Esophagus squamous epithelium (tissue), 5 donors: ENCODE measurements around the gene TXNDC17. TPM values are rescaled to one million over a fixed set of nuclear protein-coding genes. Genes with fewer than 3 reads are reported as not detected.

Source experiments
- DNase-seq: peaks from one replicate; lab custom pipeline; 2025; lab: John Stamatoyannopoulos, UW
- H3K27ac ChIP-seq, 4 donors: fragments of 200-600 bp; sonication (generic); one replicate each; pipeline ENCODE4 v1.5.1; 2016 to 2019; ENCODE audit warnings: mild to moderate bottlenecking in 1 of 4
- H3K27me3 ChIP-seq, 4 donors: fragments of 200-600 bp; sonication (generic); 1 replicate in 3 of 4; 2 replicates in 1 of 4; pipeline versions ENCODE4 v1.5.1 to v1.6.0; 2017 to 2021; ENCODE audit warnings: antibody characterized with exemption in 1 of 4
- H3K36me3 ChIP-seq, 3 donors: fragments of 200-600 bp; sonication (generic); one replicate each; pipeline ENCODE4 v1.5.1; 2016 to 2019
- H3K4me1 ChIP-seq, 3 donors: fragments of 200-600 bp; sonication (generic); one replicate each; pipeline ENCODE4 v1.5.1; 2017 to 2019
- H3K4me3 ChIP-seq, 4 donors: fragments of 200-600 bp; sonication (generic); 1 replicate in 3 of 4; 2 replicates in 1 of 4; pipeline ENCODE4 v1.5.1; 2016 to 2019; ENCODE audit warnings: mild to moderate bottlenecking in 2 of 4, moderate library complexity in 1 of 4
- H3K9me3 ChIP-seq, 3 donors: fragments of 200-600 bp; sonication (generic); one replicate each; pipeline ENCODE4 v1.5.1; 2016 to 2019
- CTCF ChIP-seq, 6 experiments: fragments of 450-650 bp in 4 of 6; fragments of 200-600 bp in 2 of 6; sonication (generic) in 2 of 6; IDR thresholded peaks; one replicate each; pipeline ENCODE4 v1.5.1; 2016 to 2019; ENCODE audit warnings: antibody characterized with exemption in 6 of 6, mild to moderate bottlenecking in 4 of 6, moderate library complexity in 4 of 6
- POLR2A ChIP-seq, 4 donors: fragments of 450-650 bp; IDR thresholded peaks; one replicate each; pipeline ENCODE4 v1.6.1; 2017; ENCODE audit warnings: antibody characterized with exemption in 4 of 4, mild to moderate bottlenecking in 4 of 4, moderate library complexity in 3 of 4
- WGBS, 2 donors: methylation state at CpG; one replicate each; pipeline ENCODE4 v1.1.5; 2018; 5-methylcytosine and 5-hydroxymethylcytosine counted together
- intact Hi-C: fragments of 100-400 bp; cut with DNase I; formaldehyde crosslinking; loops from one replicate; pipeline ENCODE4 v1.15.0; 2022
- total RNA-seq, 4 donors: library from RNA; depleted of rRNA; stranded (reverse); fragments of >200 nt; gene quantifications; one replicate each; pipeline ENCODE4 v1.1.0, GENCODE V29; 2016
- donor health status: DM: yes; HTN: yes; CAD: no.

TXNDC17 gene
- total RNA-seq, 4 donors from 2014 or later: 446 to 796 (median 696) TPM

- Histone ChIP-seq H3K27ac (peak overlapping the region; percentile 73 to 90 (median 80)), H3K9me3 (no peaks in the 10 kb centered on the region), H3K4me1 (peaks cover 11 to 62% (median 14%) of the 10 kb centered on the region in 3 donors), H3K4me3 (peak overlapping the region in 1 of 4 donors; percentile 16), H3K36me3 (no peaks in the 10 kb centered on the region), H3K27me3 (no peaks in the 10 kb centered on the region)
- WGBS, 2 donors: 35 to 38% methylated on average over 8 to 9 of the region's 10 CpGs
- intact Hi-C loops: loop anchor here (10.0 kb wide), 2 partner anchors 175 to 335 kb away; no protein-coding TSS in a partner anchor
- TF ChIP-seq CTCF (IDR thresholded peaks at IDR 0.05) (no peak), POLR2A (IDR thresholded peaks at IDR 0.05) (no peak)
- DNase-seq: no peak
Measured at GRCh38 chr17:6669479-6670212, 28.8 kb downstream of the TXNDC17 start.

- no peaks in the 10 kb centered on the region for H3K27me3 ChIP-seq
- DNase-seq: no peak
- no peak overlapping the region for H3K4me3 ChIP-seq
- H3K36me3 ChIP-seq: no peaks in the 10 kb centered on the region
- WGBS, 2 donors: 83 to 86% methylated on average over 8 of the region's 8 CpGs
- peak overlapping the region; percentile 31 to 90 (median 79) for H3K27ac ChIP-seq
- no peaks in the 10 kb centered on the region for H3K9me3 ChIP-seq
- TF ChIP-seq POLR2A (IDR thresholded peaks at IDR 0.05) (no peak), CTCF (IDR thresholded peaks at IDR 0.05) (no peak)
- H3K4me1 ChIP-seq: peaks cover 11 to 68% (median 14%) of the 10 kb centered on the region in 3 donors
- intact Hi-C loops: no loop called here
Measured at GRCh38 chr17:6670571-6670970, 29.7 kb downstream of the TXNDC17 start.

- H3K36me3 ChIP-seq: no peaks in the 10 kb centered on the region
- H3K27me3 ChIP-seq: no peaks in the 10 kb centered on the region
- no peaks in the 10 kb centered on the region for H3K9me3 ChIP-seq
- H3K4me3 ChIP-seq: no peak overlapping the region
- TF ChIP-seq POLR2A (IDR thresholded peaks at IDR 0.05): no peak
- no peak for TF ChIP-seq CTCF (IDR thresholded peaks at IDR 0.05)
- WGBS, 2 donors: 59 to 63% methylated on average over 5 to 6 of the region's 6 CpGs
- DNase-seq: no peak
- intact Hi-C loops: no loop called here
- H3K27ac ChIP-seq: peak overlapping the region; percentile 31 to 90 (median 79)
- peaks cover 11 to 64% (median 14%) of the 10 kb centered on the region in 3 donors for H3K4me1 ChIP-seq
Measured at GRCh38 chr17:6670999-6671398, 30.1 kb downstream of the TXNDC17 start.

- H3K9me3 ChIP-seq: no peaks in the 10 kb centered on the region
- no peak for DNase-seq
- WGBS, 2 donors: 79 to 90% methylated on average over 2 of the region's 7 CpGs
- no peaks in the 10 kb centered on the region for H3K36me3 ChIP-seq
- intact Hi-C loops: no loop called here
- TF ChIP-seq POLR2A (IDR thresholded peaks at IDR 0.05) (no peak), CTCF (IDR thresholded peaks at IDR 0.05) (no peak)
- no peak overlapping the region for H3K4me3 ChIP-seq
- H3K27ac ChIP-seq: peak overlapping the region; percentile 31 to 90 (median 79)
- peaks cover 0 to 2% (median 0%) of the 10 kb centered on the region in 4 donors for H3K27me3 ChIP-seq
- peaks cover 11 to 60% (median 11%) of the 10 kb centered on the region in 3 donors for H3K4me1 ChIP-seq
Measured at GRCh38 chr17:6671431-6671830, 30.6 kb downstream of the TXNDC17 start.

DNA sequence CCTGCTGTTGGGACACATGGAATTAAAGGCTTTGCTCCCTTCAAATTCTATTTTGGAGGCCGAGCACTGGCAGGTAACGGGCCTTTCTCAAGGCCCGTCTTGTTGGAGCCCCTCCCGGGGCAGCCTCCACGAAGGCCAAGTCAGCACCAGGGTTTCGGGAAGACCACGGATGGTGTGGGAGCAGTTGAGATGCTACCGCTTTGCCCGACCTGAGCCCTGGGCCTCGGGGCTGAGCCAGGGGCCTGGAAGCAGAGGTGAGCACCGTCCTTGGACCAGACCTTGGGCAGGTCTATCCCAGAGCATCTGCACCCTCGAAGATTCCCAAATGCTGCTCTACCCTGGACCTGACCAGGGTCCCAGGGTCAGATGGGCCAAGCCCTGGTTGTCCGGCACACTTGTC lies 33.7 kb downstream of the TXNDC17 start:
- intact Hi-C loops: no loop called here
- DNase-seq: no peak
- TF ChIP-seq POLR2A (IDR thresholded peaks at IDR 0.05) (no peak), CTCF (IDR thresholded peaks at IDR 0.05) (no peak)
- peaks cover 0 to 31% (median 0%) of the 10 kb centered on the region in 4 donors for H3K27me3 ChIP-seq
- no peaks in the 10 kb centered on the region for H3K9me3 ChIP-seq
- no peak overlapping the region for H3K27ac ChIP-seq
- peaks cover 0 to 46% (median 8%) of the 10 kb centered on the region in 3 donors for H3K4me1 ChIP-seq
- WGBS, 2 donors: 100% methylated on average over 1 of the region's 13 CpGs; no CpG with 5 or more reads in 1 of the 2 donors
- H3K4me3 ChIP-seq: no peak overlapping the region
- no peaks in the 10 kb centered on the region for H3K36me3 ChIP-seq
